Activated CD4-positive, alpha-beta T cell treated with anti-CD3 and anti-CD28 coated beads, Interleukin-10, Interleukin-2, amounts not matched to agents 100 ng/mL and 50 ng/mL, durations not matched to agents 16 hours and 8 hours (primary cell): ENCODE data around the gene KISS1R.
A peak's percentile ranks its signal among the peaks of the same experiment; 100 is the strongest.

ENCODE experiments used
- DNase-seq: peaks from one replicate; pipeline ENCODE4 v3.0.0-alpha.2; 2020

The KISS1R gene

DNA sequence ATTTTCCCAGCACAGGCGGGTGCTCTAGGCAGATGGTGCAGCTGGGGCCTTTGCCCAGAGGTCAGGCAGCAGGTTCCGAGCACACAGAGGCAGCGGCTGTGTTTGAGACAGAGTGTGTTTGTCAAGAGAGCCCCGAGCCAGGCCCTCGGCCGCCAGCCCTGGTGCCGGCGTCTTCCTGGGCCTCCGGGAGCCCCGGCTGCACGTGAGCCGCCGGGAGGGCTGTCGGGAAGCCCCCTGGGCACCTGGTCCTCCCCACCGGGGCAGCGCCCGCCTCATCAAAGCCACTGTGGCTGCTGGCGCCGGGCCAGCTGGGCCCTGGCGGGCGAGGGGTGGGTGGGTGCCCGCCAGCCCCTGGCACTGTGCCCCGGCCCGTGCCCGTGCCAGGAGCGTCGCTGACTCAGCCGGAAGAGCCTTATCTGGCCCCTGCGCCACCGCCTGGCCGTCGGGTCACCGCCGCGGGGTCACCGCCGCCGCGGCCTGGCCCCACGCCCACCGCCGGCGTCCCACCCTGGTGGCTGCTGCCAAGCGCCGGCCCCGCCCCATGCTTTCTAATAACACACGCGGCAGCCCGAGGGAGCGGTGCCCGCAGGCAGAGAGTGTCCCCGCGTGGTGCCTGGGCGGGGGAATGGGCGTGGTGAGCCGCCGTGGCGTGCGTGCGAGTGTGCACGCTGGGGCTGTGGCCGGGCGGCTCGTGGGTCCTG lies 23.6 kb downstream of the KISS1R start:
- peak; percentile 46 for DNase-seq

DNA sequence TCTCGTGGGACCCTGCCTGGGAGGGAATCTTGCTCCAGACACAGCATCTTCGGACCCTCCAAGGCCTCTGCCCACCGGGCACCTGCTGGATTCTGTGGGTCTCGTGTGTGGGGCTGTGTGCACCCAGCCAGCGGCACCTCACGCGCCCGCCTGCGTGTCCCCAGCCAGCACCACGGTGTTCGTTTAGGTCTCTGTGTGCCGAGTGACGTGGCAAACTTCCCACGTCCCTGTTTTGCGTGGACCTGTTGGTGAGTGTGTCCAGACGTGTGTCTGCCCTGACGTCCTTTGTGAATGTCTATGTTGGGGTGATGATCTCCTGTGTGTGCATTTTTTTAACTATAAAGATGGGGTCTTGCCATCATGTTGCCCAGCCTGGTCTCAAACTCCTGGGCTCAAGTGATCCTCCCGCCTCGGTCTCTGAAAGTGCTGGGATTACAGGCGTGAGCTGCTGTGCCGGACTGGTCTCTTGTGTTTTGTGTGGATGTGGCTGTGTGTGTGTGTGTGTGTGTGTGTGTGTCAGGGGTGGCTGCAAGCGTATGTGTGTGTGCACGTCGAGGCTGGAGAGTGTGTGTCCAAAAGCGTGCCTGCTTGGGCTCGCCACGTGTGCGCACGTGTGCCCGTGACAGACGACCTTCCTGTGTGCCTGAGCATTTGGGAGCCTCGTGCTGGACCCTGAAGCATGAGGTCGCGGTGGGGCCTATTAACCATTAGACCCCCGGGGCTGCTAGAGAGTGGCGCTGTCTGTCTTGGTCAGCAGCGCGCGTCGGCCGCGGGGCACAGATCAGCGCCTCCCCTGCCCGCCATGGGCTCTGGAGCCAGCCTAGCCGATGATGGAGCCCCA lies 24.4 kb downstream of the KISS1R start:
- DNase-seq = no peak

DNA sequence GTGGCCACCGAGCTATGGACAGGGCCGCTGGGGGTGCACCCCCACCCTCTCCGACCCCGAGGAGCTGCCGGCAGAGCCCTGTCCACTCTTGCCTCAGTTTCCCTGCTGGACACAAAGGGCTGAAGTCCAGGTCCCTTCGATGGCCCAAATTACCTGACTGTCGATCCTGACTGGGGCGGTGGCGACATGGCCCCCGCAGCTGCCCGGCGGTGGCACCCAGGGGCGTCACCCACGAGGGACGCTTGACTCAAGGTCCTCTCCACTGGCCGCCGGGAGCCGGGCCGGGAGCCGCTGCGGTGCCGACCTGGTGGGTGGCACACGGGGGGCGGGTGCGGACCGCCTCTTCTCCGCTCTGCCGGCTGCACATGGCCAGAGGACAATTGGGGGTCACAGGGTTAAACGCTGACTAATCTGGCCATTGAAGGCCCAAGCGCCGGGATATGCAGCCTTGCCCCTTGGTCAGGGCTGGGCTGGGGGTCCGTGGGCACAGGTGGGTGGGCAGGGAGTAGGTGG lies 25.1 kb downstream of the KISS1R start:
- DNase-seq = no peak

DNA sequence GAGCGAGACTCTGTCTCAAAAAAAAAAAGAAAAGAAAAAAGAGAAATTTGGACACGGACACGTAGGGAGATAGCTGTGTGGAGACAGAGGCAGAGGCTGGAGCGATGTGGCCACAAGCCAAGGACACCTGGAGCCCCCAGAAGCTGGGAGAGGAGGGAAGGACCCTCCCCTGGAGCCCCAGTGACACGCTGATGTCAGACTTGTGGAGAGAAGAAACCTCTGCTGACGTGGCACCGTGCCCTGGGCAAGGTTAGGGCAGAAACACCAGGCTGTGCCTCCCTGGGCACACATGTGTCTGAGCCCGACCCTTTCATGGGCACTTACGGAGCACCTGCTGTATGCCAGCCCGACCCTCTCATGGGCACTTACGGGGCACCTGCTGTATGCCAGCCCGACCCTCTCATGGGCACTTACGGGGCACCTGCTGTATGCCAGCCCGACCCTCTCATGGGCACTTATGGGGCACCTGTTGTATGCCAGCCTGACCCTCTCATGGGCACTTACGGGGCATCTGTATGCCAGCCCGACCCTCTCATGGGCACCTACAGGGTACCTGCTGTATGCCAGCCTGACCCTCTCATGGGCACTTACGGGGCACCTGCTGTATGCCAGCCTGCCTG lies 26.5 kb downstream of the KISS1R start:
- no peak for DNase-seq

DNA sequence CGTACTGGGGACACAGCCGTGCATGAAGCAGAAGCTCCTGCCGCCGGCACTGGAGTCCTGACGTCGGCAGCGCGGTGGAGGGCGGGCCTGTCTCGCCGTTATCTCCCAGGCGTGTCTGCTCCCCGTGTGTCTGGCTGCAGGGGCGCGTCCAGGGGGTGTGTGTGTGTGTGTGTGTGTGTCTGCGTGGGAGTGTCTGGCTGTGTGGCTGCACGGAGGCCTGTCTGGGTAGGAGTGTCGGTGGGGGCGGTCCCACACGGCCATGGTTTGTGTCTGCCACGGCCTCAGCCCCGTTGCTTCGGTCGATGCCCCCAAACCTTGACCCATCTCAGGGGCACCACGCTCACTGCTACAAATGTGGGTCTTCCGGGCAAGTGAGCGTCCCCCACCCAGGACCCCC lies 27.0 kb downstream of the KISS1R start:
- no peak for DNase-seq

DNA sequence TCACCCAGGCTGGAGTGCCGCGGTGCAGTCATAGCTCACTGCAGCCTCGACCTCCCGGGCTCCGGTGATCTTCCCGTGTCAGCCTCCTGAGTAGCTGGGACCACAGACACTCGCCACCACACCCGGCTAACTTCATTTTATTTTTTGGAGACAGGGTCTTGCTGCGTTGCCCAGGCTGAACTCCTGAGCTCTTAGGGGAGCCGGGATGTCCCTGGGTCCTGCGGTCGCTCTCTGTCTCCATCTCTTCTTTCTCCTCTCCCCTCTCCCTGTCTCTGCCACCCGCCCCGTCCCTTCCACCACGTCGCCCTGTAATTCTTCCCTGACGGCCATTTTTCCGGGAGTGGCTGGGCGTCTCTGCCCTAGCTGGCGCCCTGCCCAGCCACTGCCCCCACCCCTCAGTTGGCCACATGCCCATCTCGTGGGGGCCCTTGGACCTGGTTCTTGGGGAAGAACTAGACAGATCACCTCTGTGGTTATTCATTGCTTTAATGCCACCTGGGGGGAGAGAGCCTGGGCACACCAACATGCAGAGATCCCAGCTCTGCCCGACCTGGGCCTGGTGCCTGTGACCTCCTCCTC lies 27.6 kb downstream of the KISS1R start:
- DNase-seq = no peak

DNA sequence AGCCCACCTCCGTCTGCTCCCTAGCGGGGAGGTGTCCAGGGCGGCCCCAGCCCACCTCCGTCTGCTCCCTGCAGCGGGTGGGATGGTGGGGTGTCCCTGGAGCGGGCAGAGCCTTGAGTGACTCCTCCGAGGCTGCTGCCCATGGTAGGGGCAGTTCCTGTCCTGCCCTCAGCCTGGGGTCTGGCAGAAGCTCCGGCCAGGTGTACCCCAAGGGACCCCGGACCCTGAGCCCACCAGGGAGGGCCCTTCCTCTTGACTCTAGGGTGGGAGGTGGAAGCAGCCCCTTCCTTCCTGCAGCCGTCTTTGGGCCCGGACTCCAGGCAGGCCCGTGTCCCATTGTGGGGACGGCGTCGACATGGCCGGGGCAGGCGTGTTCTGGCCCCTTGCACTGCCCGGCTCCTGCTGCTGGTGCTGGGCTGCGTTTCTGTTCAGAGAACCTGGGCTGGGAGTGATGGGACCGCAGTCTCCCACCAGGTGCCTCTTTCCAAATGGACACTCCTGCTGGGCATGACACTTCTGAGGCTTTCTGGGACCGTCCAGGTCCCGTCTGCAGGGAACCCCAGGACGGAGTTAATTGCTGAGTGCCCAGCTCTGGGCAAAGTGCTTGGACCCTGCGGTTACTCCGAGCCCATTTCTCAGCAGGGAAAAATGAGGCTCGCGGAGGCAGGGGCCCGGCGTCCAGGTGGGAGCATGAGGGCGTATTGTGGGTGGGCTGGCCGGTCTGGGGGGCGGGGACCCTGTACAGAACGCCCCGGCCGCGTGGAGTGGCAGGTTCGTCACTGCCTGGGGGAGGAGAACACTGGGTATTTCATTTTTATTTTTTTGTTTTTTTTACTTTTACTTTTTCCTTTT lies 28.5 kb downstream of the KISS1R start:
- DNase-seq = no peak

DNA sequence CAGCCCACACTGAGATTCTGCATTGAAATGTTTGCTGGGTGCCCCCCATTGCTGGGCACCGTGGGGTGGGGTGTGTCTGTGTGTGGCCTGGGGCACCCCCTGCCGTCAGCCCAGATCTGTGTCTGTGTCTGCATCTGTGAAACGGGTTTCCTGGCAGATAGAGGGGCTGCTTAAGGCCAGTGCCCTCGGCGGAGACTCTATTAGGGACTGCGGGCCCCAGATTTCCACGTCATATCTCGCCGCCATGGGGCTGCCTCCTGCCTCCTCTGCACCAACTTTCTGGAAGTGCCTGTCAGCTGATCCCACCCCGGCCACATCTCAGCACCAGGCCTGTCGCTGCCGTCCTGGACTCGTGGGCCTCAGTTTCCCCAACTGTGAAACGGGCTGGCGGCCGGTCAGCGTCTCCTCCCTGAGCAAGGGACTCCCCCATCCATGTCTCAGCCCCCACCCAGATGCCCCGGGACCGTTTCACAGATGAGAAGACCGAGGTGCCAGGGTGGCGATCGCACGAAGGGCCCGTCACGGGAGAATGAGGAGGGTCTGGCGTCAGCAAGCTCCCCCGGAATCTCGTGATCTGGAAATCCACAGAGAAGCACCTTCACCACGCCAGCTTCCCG lies 30.1 kb downstream of the KISS1R start:
- no peak for DNase-seq

DNA sequence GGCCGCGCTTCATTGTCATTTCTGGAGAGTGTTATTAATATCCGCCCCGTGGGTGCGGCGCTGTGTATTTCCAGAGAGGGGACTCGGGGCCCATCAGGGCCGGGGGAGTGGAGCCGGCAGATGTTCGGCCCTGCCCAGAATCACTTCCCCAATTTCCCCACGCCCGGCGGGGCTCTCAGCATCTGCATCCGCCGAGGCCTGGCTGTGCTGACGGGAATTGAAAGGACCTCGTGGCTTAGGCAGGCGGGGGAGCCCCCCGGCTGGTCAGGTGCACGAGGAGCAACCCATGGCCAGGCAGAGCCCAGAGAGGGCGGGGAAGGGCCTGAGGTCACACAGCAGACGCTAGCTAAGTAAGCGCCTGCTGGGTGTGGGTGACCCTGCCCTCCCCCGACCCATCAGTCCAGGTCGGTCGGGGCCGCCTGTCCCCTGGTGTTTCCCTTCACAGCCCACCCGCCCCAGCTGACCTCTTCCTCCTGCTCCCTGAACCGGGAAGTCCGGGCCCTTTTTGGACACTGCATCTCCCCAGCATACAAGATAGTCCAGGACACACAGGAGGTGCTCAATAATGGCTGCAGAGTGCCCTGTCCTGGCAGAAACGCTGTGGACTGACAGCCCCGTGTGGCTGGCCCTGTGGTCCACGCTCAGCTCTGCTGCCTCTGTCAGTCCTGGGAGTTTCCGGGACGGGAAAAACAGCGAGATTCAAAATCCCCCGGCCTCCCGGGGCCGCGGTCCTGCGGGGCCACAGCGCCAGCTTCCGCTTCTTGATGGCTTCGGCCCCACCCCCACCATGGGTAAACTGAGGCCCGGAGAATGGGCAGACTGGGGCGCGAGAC lies 30.8 kb downstream of the KISS1R start:
- DNase-seq = no peak

DNA sequence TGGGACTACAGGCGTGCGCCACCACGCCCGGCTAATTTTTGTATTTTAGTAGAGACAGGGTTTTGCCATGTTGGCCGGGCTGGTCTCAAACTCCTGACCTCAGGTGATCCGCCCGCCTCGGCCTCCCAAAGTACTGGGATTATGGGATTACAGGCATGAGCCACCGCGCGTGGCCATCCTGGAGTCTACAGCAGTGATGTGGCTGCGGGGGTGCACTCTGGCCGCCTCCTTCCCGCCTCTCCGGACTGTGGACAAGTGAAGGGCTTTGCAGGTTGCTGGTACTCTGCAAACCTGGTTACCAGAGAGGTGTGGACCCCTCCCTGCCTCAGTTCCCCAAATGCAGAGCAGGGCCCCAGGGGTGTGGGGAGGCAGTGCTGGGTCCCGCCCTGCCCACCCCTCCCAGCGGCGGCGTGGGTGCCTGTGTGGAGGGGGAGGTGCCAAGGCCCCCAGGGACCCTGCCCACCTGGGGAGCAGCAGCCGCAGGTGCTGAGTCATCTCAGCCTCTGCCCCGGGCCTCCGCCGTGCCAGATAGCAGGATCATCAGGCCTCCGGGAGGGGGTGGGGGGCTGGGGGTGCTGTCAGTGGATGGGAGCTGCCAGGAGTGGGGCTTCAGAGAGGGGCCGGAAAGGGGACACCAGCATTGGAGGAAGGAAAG lies 31.8 kb downstream of the KISS1R start:
- no peak for DNase-seq

DNA sequence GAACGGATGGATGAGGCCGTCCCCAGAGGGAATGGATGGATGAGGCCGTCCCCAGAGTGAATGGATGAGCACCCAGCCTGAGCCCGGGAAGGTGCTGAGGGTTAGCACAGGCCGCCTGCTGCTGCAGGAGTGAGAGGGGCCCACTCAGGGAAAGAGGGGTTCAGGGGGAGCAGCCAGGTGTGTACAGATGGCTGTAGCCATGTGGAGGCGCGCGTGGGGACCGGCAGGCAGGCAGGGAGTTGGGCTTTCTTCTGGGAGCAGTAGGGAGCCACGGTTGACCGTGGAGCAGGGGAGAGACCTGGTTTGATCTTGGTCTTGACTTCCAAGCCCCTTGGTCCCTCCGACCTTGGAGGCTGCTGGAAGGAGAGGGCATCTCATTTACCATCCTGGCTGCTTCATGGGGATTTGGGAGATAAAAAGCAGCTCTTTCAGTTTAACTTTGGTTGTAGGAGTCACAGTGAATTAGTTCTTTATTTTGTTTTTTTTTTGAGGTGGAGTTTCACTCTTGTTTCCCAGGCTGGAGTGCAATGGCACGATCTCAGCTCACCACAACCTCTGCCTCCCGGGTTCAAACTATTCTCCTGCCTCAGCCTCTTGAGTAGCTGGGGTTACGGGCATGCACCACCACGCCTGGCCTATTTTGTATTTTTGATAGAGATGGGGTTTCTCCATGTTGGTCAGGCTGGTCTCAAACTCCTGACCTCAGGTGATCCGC lies 33.4 kb downstream of the KISS1R start:
- no peak for DNase-seq

DNA sequence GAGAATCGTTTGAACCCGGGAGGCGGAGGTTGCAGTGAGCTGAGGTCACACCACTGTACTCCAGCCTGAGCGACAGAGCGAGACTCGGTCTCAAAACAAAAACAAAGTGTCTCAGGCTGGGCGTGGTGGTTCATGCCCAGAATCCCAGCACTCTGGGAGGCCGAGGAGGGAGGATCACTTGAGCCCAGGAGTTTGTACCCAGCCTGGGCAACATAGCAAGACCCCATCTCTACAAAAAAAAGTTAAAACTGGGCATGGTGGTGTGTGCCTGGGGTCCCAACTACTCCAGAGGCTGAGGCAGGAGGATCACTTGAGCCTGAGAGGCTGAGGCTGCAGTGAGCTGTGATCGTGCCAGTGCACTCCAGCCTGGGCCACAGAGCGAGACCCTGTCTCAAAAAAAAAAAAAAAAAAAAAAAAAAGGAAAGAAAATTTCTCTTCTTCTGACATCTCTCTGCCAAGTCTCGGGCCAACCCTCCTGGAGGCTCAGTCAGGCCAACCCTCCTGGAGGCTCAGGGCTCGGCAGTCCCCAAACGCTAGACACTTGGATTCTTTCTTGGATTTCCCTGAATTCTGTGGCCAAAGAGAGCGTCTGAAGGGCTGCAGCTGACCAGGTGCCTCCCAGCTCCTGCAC lies 35.0 kb downstream of the KISS1R start:
- DNase-seq = no peak

DNA sequence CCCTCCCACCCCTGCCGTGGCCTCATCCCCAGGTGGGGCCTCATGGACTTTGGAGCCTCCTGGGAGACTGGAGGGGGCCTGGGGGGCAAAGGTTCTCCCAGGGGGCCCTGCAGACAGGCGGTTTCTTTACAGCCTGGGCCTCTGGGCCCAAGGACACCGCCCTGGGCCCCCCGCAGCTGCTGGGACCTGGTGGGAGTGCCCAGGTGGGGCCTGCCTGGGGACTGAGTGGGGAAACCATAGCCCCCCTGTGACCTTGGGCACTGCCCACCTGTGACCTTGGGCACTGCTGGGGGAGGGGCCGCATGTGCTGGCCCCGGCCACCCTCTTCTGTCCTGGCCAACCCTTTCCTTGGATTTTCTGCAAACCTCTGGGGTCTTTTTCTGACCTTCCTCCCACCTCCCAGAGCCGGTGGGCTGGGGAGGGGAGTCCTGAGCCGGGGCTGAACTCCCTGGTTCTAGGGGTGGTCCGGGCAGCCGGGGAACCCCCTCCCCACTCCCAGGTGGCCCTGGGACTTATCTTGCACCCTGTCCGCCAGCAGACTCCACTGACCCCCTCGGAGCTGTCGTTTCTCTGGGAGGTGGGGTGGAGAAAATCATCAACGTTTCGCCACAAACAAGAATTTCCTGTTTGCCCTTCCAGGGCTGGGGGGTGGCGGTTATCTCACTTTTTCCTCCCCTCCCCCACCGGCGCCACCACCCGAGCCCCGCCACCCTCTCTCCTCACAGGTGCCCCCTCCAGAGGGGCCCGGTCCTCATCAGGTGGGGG lies 35.7 kb downstream of the KISS1R start:
- DNase-seq = no peak

DNA sequence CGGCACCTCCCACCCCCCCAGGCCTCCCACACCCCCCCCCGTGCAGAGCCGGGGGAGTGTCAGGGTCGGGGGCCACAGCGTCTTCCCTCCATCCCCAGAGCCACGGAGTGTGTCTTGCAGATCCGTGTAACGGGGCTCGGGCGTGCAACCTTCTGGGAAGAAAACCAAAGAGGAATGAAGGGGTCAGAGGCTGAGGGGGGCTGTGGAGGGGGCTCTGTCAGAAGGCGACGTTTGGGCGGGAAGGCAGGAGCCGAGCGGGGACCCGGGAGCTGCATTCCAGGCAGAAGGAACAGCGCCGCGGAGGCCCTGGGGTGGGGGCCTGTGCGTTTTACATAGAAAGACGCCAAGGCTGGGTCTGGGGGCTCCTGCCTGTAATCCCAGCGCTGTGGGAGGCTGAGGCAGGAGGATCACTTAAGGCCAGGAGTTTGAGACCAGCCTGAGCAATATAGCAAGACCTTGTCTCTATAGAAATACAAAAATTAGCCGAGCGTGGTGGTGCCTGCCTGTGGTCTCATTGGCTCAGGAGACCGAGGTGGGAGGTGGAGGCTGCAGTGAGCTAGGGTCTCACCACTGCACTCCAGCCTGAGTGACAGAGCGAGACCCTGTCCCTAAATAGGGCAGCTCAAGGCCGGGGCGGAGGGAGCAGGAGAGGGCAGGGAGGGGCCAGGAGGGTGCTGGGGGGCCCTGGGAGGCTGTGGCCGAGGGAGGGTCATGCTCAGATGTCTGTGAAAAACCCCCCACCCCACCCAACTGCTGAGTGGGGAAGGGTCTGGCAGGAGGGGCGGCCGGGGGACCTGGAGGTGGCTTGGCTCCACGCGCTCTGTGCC lies 36.5 kb downstream of the KISS1R start:
- no peak for DNase-seq

DNA sequence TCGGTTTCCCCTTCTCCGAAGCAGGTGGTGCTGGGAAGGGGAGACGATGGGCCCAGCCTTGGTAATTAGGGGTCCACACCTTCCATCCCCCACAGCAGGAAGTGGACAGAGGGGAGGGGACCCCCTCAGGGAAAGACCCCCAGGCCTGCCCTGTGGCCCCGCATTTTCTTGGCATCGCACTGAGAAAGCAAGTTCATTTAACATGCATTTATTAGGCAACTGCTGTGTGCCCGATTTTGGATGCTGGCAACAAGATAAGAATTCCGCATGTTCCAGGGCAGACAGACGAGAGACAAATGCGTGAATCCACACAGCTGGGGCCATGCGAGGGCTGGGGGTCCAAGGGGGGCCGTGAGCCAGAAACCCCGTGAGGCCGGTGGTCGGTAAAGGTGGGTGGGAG lies 37.1 kb downstream of the KISS1R start:
- no peak for DNase-seq

DNA sequence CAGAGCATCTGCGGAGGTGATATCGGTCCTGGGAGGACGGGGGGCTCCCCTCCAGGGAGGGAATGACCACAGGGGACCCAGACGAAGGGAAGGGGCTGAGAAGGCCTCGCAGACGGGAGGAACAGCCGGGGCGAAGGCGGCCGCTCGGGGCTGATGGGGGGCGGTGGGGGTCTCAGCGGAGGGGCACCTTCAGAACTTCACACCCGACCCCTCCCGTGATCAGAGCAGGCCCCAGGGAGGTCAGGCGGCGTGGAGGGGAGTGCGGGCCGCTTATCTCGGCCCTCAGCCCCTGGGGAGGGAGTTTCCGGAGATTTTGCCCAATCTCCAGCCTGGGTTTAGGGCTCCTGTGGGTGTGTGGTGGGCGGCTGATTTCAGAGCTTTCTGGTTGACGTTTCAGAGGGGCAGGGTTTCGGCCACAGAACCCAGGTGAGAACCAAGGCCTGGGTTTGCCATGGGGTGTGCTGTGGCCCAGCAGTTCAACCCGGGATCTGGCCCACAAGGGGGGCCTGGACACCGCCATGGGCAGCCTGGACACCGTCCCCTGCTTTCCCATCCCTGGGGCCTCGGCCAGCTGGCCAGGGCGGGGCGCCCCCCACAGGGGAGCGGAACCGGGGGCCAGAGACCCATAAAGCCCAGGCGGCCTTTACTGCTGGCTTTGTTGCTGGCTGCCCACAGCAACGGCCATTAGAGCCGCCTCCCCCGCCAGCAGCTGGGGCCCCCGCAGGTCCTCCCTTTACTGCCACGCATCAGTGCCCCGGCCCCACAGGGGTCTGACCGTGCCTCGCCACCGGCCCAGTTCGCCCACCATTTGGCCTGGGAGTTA lies 37.8 kb downstream of the KISS1R start:
- no peak for DNase-seq
